AG09319 (cell line): Measurements from ENCODE around the gene DMD.

Source experiments
- DNase-seq: peaks from one replicate; pipeline ENCODE4 v3.0.0-alpha.2; 2010; ENCODE audit warnings: low read depth; ENCODE audit errors: extremely low read depth
- CTCF ChIP-seq: IDR thresholded peaks from 2 replicates; pipeline ENCODE4 v1.5.1; 2011; ENCODE audit warnings: low read depth, mild to moderate bottlenecking, inconsistent platforms, low read length, moderate library complexity

DMD gene

DNA sequence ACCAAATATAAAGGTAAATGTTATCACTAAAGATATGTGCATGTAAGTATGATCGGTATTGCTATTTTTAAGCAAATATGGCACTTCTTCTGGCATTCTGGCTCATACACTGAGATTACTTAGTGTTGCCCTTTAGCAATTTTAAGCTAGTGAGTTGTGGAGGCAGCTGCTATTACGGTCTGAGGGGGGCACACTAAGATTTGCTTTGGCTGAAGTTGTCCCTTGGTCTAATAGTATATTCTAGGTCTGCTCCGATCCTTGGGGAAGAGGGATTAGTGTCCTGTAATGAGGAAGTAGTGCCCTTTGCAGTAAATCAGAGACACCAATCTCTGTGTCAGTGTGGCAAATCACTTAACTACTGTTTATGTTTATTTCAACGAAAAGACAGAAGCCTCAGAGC, 1943.0 kb downstream of the DMD start:
- no peak for DNase-seq

GRCh38 chrX:31266203-31267076, 1944.9 kb downstream of the DMD start:
- TF ChIP-seq CTCF = no peak
- no peak for DNase-seq

More for the DNA sequence above, 1943.0 kb downstream of the DMD start:
- no peak for TF ChIP-seq CTCF

- DNase-seq = no peak
- TF ChIP-seq CTCF = no peak
Observed at GRCh38 chrX:31265383-31265782, 1946.0 kb downstream of the DMD start.

DNA sequence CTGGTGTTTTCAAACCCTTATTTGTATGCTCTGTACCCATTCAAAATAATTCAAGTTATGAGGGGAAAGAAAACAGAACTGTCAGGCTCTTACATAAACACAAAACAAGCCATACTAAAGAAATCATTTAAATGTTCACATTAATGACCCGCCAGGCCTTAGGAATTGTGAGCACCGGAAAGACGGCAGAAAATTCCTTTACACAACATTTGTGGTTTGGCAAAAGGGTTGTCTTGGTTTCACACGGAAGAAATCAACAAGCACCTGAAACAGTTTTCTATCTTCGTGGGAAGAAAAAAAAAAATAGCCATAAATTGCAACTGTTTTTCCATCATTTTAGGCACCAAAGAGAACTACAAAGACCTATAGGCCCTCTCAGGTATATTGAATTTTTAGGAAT, 1951.0 kb downstream of the DMD start:
- DNase-seq = no peak
- TF ChIP-seq CTCF = no peak

- no peak for DNase-seq
- no peak for TF ChIP-seq CTCF
Observed at GRCh38 chrX:31258166-31258565, 1953.2 kb downstream of the DMD start.

GRCh38 chrX:31255310-31256033, 1955.9 kb downstream of the DMD start:
- TF ChIP-seq CTCF = no peak
- no peak for DNase-seq

GRCh38 chrX:31252133-31252532, 1959.2 kb downstream of the DMD start:
- DNase-seq = no peak
- no peak for TF ChIP-seq CTCF
